Fibroblast of mammary gland (primary cell): ENCODE data around the gene SCYGR7.
A peak's percentile ranks its signal among the peaks of the same experiment; 100 is the strongest.
"Not testable (repeated sequence)": the region's sequence is repeated elsewhere in the genome, so short reads cannot be mapped to it uniquely, and the experiment has no call there.

Source experiments
- DNase-seq: peaks from one replicate; pipeline ENCODE4 v3.0.0-alpha.2; 2010; ENCODE audit warnings: low read depth
- H3K4me3 ChIP-seq: 2 replicates; pipeline ENCODE4 v1.5.1; 2011; ENCODE audit warnings: low read depth, mild to moderate bottlenecking, low read length, moderate library complexity; ENCODE audit not compliant: control insufficient read depth
- TF ChIP-seq, protein P1 (sequence below): conservative IDR thresholded peaks from 2 replicates; pipeline ENCODE4 v1.5.1; 2011; ENCODE audit warnings: low read depth, low read length, inconsistent platforms; ENCODE audit not compliant: control insufficient read depth, insufficient read depth

The SCYGR7 gene

GRCh38 chr2:227719641-227720040 is 8.5 kb upstream of the SCYGR7 start:
- TF ChIP-seq, protein P1, sequence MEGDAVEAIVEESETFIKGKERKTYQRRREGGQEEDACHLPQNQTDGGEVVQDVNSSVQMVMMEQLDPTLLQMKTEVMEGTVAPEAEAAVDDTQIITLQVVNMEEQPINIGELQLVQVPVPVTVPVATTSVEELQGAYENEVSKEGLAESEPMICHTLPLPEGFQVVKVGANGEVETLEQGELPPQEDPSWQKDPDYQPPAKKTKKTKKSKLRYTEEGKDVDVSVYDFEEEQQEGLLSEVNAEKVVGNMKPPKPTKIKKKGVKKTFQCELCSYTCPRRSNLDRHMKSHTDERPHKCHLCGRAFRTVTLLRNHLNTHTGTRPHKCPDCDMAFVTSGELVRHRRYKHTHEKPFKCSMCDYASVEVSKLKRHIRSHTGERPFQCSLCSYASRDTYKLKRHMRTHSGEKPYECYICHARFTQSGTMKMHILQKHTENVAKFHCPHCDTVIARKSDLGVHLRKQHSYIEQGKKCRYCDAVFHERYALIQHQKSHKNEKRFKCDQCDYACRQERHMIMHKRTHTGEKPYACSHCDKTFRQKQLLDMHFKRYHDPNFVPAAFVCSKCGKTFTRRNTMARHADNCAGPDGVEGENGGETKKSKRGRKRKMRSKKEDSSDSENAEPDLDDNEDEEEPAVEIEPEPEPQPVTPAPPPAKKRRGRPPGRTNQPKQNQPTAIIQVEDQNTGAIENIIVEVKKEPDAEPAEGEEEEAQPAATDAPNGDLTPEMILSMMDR, result no peak
- no peak overlapping the region for H3K4me3 ChIP-seq
- DNase-seq, result no peak

DNA sequence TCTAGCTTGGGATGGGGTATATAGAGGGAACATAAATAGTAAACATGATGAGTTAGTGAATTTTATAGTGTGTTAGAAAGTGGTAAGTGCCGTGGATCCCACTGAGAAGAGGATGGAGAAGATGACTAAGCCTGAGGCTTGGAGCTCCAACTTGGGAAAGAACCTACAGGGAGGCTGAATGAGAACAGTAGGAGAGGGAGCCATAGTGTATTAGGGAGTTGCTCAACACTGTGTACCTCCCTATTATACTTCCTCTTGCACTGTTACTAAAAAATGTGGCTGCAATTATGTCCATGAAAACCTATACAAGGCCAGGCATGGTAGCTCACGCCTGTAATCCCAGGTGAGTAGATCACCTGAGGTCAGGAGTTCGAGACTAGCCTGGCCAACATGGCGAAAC is 7.5 kb upstream of the SCYGR7 start:
- no peak overlapping the region for H3K4me3 ChIP-seq
- TF ChIP-seq, protein P1, result no peak
- DNase-seq, result peak; percentile 11

- not testable (repeated sequence) for H3K4me3 ChIP-seq, DNase-seq
These were observed 5.3 kb upstream of the SCYGR7 start for GRCh38 chr2:227722821-227723220.

DNA sequence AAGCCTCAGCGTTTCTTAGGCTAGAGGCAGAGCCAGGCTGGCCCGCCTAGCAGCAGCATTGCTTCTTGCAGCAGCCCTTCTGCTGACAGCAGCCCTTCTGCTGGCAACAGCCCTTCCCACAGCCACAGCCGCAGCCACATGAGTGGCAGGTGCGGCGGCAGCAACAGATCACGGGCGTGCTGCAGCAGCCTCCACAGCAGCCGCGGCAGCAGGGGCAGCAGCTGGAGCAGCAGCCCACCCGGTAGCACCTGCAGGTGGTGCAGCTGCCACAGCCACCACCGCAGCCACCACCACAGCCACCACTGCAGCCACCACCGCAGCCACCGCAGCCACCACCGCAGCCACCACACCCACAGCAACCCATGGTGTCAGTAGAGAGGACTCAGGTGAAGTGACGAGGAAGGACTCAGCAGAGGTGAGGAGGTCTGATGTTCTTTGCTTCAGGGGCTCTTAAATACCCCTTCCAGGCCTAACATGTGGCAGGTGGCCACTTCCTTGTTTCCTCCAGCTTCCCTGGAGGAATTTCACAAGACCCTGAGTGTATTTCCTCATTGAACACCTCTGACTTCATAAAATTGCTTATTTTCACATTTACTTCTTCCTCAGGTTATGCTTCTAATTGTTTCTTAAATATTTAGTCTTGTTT is 3.6 kb upstream of the SCYGR7 start, which contains the start of gene SCYGR6:
TSS of gene SCYGR6 (minus strand) at position 364 of the 646 bp plus-strand sequence. CDS start at position 364, 0 bp downstream.
- DNase-seq, result no peak
- TF ChIP-seq, protein P1, result no peak

GRCh38 chr2:227739351-227739750 is 11.2 kb downstream of the SCYGR7 start:
- no peak overlapping the region for H3K4me3 ChIP-seq
- DNase-seq, result no peak
- TF ChIP-seq, protein P1, result no peak

More for the DNA sequence above, 3.6 kb upstream of the SCYGR7 start, which contains the start of gene SCYGR6:
- no peak within 1 kb of the TSS for H3K4me3 ChIP-seq

DNA sequence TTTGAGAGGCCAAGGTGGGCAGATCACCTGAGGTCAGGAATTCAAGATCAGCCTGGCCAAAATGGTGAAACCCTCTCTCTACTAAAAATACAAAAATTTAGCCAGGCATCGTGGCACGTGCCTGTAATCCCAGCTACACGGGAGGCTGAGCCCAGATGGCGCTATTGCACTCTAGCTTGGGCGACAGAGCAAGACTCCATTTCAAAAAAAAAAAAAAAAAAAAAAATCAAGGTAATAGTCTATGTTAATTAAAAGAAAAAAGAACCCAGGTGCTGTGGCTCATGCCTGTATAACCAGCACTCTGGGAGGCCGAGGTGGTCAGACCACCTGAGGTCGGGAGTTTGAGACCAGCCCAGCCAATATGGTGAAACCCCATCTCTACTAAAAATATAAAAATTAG is 12.6 kb downstream of the SCYGR7 start:
- TF ChIP-seq, protein P1, result peak; percentile 9
- DNase-seq, H3K4me3 ChIP-seq: not testable (repeated sequence)

- TF ChIP-seq, protein P1, result no peak
- DNase-seq, result no peak
- H3K4me3 ChIP-seq, result no peak within 1 kb of the TSS
These were observed 17.5 kb downstream of the SCYGR7 start, which contains the start of gene SCYGR8 for GRCh38 chr2:227745594-227745993. Gene SCYGR8 (plus strand): TSS chr2:227745894. CDS start chr2:227745894, 0 bp downstream.
